Endometrial microvascular endothelial cells (primary cell): ENCODE measurements around the gene SLC49A3. TPM values are rescaled to one million over a fixed set of nuclear protein-coding genes. Genes with fewer than 3 reads are reported as not detected.

ENCODE experiments used
- in situ Hi-C: cut with HindIII; loops from 2 replicates; pipeline ENCODE4 v1.10.0; 2017; ENCODE audit warnings: low sequenced_read_pairs, low pct_unique_long_range_greater_than_20kb; ENCODE audit errors: inconsistent ontology term
- total RNA-seq: library from RNA; depleted of rRNA; stranded (reverse); fragments of >200 nt; gene quantifications from one replicate; pipeline ENCODE4 v1.2.3, GENCODE V29; 2015; ENCODE audit errors: inconsistent ontology term

SLC49A3 gene
- total RNA-seq, 1 donor from 2014 or later = 5.3 TPM

GRCh38 chr4:723751-724530, 35.0 kb upstream of the SLC49A3 start:
- in situ Hi-C loops = no loop called here

GRCh38 chr4:722851-723360, 34.0 kb upstream of the SLC49A3 start:
- in situ Hi-C loops = no loop called here

GRCh38 chr4:722169-722725, 33.3 kb upstream of the SLC49A3 start:
- in situ Hi-C loops = no loop called here

GRCh38 chr4:721261-722168, 32.6 kb upstream of the SLC49A3 start:
- in situ Hi-C loops = no loop called here

GRCh38 chr4:720111-720860, 31.3 kb upstream of the SLC49A3 start:
- in situ Hi-C loops = no loop called here

GRCh38 chr4:718460-718859, 29.5 kb upstream of the SLC49A3 start:
- in situ Hi-C loops = no loop called here

- in situ Hi-C loops = no loop called here
Observed at GRCh38 chr4:717601-718320, 28.8 kb upstream of the SLC49A3 start.

GRCh38 chr4:714087-714486, 25.1 kb upstream of the SLC49A3 start:
- in situ Hi-C loops = no loop called here

- in situ Hi-C loops = no loop called here
Observed at GRCh38 chr4:712916-713632, 24.1 kb upstream of the SLC49A3 start.

GRCh38 chr4:712093-712492, 23.1 kb upstream of the SLC49A3 start:
- in situ Hi-C loops = no loop called here

GRCh38 chr4:710916-711315, 22.0 kb upstream of the SLC49A3 start:
- in situ Hi-C loops = no loop called here

GRCh38 chr4:710116-710515, 21.2 kb upstream of the SLC49A3 start:
- in situ Hi-C loops = no loop called here

- in situ Hi-C loops = no loop called here
Observed at GRCh38 chr4:709348-709747, 20.4 kb upstream of the SLC49A3 start.

GRCh38 chr4:708631-708933, 19.6 kb upstream of the SLC49A3 start:
- in situ Hi-C loops = no loop called here

GRCh38 chr4:707929-708630, 19.1 kb upstream of the SLC49A3 start:
- in situ Hi-C loops = no loop called here

- in situ Hi-C loops = no loop called here
Observed at GRCh38 chr4:706834-707598, 18.1 kb upstream of the SLC49A3 start.
